ENCODE measurements around the gene ARL15. TPM values are rescaled to one million over a fixed set of nuclear protein-coding genes. Genes with fewer than 3 reads are reported as not detected.

Gene ARL15
- total and polyA plus RNA-seq, 2 of the 8 experiments (the other 6 are each of a cell fraction or from before 2014, with no cell fraction given): 9.9 to 21.2 TPM

DNA sequence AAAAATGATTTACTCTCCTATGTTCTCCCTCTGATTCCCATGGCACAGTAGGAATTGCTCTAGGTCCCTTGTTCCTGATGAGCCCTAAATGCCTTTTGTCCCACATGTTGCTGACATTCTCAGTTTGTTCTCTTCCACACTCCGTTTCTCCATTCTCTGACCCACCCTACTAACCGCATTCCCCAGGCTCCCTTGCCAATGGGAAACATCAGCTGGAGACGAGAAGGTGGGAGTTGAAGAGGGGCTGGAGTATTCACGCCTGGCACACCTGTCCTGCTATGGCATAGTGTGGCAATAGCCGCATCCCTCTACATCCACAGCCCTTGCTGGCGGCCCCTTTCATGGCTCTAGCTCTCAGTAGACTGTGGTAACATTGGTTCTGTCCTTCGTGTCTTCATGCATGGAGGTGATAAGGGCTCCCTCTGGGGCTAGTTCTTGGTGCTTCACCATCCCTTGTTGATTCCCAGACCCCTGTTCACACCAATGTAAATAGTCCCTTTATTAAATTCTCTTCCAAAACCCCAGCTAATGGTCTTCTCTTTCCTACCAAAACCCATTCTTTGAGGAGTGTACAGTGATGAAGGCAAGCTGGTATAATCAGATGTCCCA lies 16.4 kb upstream of the ARL15 start:
- no peak overlapping the region for H4K91ac ChIP-seq (replicated peaks; ENCODE audit: insufficient read length, low read length)

More for the DNA sequence above, 16.4 kb upstream of the ARL15 start:
- CTCF ChIA-PET (ENCODE audit: partially characterized antibody): interaction anchor here (0.9 to 2.7 kb wide), 8 partner anchors 10 to 190 kb away, joined by 3 to 9 read pairs (median 4); no protein-coding TSS in a partner anchor
- FAIRE-seq (no peak), DNase-seq (ENCODE audit: low read depth in 1 of 2, low spot score in 2 of 2) (no peak)
- POLR2A ChIA-PET (ENCODE audit: partially characterized antibody): interaction anchor here (2.5 kb wide), 1 partner anchor 16 kb away, joined by 16 read pairs; the partner anchor contains the start of gene ARL15
- Histone ChIP-seq H3K36me3 (ENCODE audit: control insufficient read depth in 2 of 4, insufficient read depth in 4 of 4, low read length in 3 of 4) (no peaks in the 10 kb centered on the region), H2AFZ (ENCODE audit: low read length) (no peak overlapping the region), H3K9me3 (ENCODE audit: insufficient read depth in 2 of 2, low read depth in 1 of 2, low read length in 1 of 2) (no peaks in the 10 kb centered on the region), H3K4me1 (replicated peaks in 1 of 4; ENCODE audit: control insufficient read depth in 3 of 4, insufficient read depth in 4 of 4, low read length in 3 of 4) (peaks cover 0 to 3% (median 0%) of the 10 kb centered on the region in 4 experiments; a peak in 3 of 7 replicates), H4K8ac (ENCODE audit: extremely low read depth, insufficient read depth, low read length) (no peak overlapping the region), H3K18ac (ENCODE audit: extremely low read depth, low read length) (no peak overlapping the region), H3K14ac (ENCODE audit: insufficient read length) (no peak overlapping the region), H3K23me2 (ENCODE audit: low read depth, low read length) (no peaks in the 10 kb centered on the region), H2BK5ac (ENCODE audit: low read depth, low read length) (no peak overlapping the region), H3K23ac (ENCODE audit: insufficient read length) (no peak overlapping the region), H2AK5ac (ENCODE audit: low read depth, low read length) (no peak overlapping the region), H3K56ac (replicated peaks; ENCODE audit: insufficient read length, low read depth, low read length) (no peak overlapping the region), H3K79me1 (ENCODE audit: low read depth, low read length) (no peaks in the 10 kb centered on the region), H3K4ac (replicated peaks; ENCODE audit: insufficient read length, low read depth, low read length) (no peak overlapping the region), H3K27ac (ENCODE audit: low read depth, low read length) (no peak overlapping the region), H4K5ac (ENCODE audit: insufficient read length, low read depth, low read length) (no peak overlapping the region), H3K4me2 (ENCODE audit: insufficient read depth in 1 of 2, low read depth in 2 of 2, low read length in 2 of 2) (no peak overlapping the region), H2BK15ac (ENCODE audit: low read length) (no peak overlapping the region), H2BK20ac (ENCODE audit: low read length) (no peak overlapping the region), H3K79me2 (ENCODE audit: control insufficient read depth in 1 of 2, insufficient read depth in 2 of 2, low read length in 2 of 2) (no peaks in the 10 kb centered on the region), H3K27me3 (replicated peaks in 1 of 4; ENCODE audit: control insufficient read depth in 3 of 4, extremely low read depth in 1 of 4, insufficient read depth in 3 of 4, low read length in 3 of 4) (no peaks in the 10 kb centered on the region), H4K20me1 (replicated peaks in 1 of 2; ENCODE audit: control insufficient read depth in 1 of 2, insufficient read depth in 2 of 2, low read length in 2 of 2) (no peaks in the 10 kb centered on the region), H3K4me3 (ENCODE audit: extremely low read depth in 1 of 4, insufficient read depth in 2 of 4, low read depth in 3 of 4, low read length in 4 of 4) (no peak overlapping the region), H2BK12ac (ENCODE audit: low read depth, low read length) (no peak overlapping the region), H2BK120ac (replicated peaks; ENCODE audit: low read depth, low read length) (no peak overlapping the region), H3K9ac (replicated peaks in 1 of 4; ENCODE audit: extremely low read depth in 1 of 4, low read depth in 3 of 4, low read length in 3 of 4) (no peak overlapping the region)
- 81% methylated on average over 7 of the region's 7 CpGs; no CpG with 5 or more reads in 1 of the 2 experiments for WGBS, 2 experiments (ENCODE audit: extremely low coverage in 1 of 2, insufficient coverage in 1 of 2, insufficient read length in 1 of 2, insufficient replicate concordance in 2 of 2, low coverage in 1 of 2, low lambda C conversion rate in 2 of 2, missing lambda C conversion rate in 1 of 2)
- no peak for TF ChIP-seq MAFK (IDR thresholded peaks at IDR 0.05; ENCODE audit: low read depth, low read length)
- no peak for TF ChIP-seq POLR2AphosphoS5 (IDR thresholded peaks at IDR 0.05; ENCODE audit: low read depth, low read length)

All from H1 (cell line).